Ammon's horn (tissue), 1 donor: ENCODE results near the gene ACAT2.
"Not testable (repeated sequence)": the region's sequence is repeated elsewhere in the genome, so short reads cannot be mapped to it uniquely, and the experiment has no call there.

Source experiments
- DNase-seq: peaks from one replicate; pipeline ENCODE4 v3.0.0-alpha.2; 2016; ENCODE audit warnings: low spot score

Gene ACAT2

DNA sequence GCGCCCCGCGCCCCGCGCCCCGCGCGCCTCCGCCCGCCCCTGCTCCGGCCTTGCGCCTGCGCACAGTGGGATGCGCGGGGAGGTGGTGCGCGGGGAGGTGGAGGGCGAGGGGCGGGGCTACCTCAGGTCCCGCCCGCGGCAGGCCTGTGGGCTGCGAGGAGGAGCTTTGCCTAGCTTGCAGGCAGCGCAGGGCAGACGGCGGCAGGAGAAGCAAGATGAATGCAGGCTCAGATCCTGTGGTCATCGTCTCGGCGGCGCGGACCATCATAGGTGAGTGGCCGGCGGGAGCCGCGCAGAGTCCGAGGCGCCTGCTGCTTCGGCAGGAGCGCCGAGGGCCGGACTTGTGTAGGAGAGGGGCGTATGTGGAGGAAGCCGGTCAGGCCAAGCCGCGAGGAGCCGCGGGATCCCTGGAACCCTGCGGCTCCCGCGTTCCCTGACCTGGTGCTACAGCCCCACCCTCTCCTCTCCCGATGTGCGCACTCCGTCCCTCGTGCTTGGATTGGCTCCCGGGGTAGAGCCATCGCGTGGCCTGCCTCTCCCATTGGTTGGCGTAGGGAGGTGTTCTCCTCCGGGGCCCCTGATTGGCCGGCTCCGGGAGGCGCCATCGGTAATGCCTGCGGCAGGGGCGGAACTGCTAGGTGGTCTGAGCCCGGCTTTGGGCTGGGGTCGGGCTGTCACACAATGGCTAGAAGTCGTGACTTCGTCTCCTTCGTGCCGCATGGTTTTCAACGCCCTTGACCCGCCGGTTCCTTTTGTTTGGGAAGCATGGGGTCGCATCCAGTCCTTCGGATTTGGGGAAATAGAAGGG, at the start of gene ACAT2:
Gene ACAT2 (plus strand): TSS at position 173 of the 808 bp plus-strand sequence. CDS start 43 bp downstream, at position 216.
- DNase-seq, result peak; percentile 99

GRCh38 chr6:159712389-159712788, 49.5 kb upstream of the ACAT2 start:
- DNase-seq, result not testable (repeated sequence)

DNA sequence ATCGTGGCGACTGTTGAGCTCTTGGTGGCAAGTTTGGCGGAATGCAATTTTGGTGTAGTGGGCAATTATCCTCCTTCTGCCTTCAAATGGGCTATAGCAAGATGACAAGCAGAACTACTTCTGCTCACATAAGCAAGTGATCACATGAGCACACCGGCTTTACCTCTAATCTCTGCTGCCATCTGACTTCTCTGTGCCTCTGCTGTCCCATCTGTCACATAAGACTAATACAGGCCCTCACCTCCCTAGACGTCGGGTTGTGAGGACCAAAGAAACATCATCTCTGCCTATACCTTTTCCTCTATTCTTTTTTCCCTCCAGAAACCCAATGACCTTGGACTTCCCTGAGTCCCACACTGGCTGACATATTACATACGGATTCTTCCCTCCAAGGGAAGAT, 47.9 kb upstream of the ACAT2 start:
- no peak for DNase-seq

DNA sequence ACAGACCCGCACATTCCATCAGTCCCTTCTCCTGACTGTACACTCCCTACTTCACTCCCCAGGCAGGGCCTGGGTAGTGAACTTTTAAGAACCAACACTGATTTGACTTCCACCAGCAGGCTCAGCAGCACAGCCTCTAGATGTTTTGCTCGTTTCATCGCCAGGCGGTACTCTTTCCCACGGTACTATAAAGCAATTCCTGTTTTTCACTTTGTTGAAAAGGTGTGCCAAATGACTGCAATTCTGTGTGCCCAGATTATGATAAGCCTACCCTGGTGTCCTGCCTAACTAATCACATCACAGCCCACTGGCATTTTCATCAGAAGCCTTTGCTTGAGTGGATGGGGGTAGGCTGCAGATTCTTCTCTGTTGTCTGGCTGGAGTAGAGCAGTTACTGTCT, 47.4 kb upstream of the ACAT2 start:
- no peak for DNase-seq

DNA sequence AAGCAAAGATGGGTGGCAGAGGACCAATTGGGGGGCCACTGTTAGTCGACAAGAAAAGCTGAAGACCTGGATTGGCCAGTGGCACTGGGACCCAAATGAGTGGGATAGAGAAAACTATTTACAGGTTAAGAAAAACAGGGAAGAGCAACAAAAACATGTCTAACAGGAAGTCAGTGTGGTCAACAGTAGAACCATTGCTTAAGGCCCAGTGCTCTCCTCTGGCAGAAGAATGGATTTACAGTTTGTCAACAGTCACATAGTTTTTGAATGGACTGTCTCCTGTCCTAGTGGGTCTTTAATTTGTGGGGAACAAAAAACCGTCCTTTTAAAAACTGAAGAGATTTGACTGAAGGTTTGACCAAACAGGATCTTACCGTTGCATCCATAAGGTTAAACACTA, 46.7 kb upstream of the ACAT2 start:
- DNase-seq, result no peak

DNA sequence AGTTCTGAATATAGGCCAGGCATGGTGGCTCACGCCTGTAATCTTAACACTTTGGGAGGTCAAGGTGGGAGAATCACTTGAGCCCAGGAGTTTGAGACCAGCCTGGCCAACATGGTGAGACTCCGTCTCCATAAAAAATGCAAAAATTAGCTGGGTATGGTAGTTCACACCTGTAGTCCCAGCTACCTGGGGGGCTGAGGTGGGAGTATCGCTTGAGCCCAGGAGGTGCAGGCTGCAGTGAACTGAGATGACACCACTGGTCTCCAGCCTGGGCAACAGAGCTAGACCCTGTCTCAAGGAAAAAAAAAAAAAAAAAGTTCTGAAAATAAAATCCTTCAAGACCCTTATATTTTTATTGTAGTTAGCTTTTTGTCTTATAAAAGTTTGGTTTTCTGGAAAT, 46.2 kb upstream of the ACAT2 start:
- DNase-seq, result no peak

GRCh38 chr6:159716247-159717096, 45.4 kb upstream of the ACAT2 start:
- DNase-seq, result peak; percentile 83

DNA sequence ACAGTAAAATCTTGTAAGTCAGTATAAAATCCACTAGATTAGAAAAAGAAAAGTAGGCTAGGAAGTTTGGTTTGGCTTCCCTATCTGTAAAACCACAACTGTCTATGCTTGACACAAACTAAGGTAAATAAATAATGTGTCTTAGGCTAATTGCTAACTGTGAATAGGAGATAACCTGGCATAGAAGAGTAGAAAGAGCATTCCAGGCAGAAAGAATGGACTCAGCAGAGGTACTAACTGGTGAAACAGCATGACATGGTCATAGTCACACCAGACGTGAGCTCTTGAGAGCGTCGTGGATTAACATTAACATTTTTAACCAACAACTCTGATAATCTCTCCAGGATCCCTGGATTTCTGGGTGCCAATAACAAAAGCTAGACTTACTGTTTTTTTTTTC, 43.2 kb upstream of the ACAT2 start:
- no peak for DNase-seq

DNA sequence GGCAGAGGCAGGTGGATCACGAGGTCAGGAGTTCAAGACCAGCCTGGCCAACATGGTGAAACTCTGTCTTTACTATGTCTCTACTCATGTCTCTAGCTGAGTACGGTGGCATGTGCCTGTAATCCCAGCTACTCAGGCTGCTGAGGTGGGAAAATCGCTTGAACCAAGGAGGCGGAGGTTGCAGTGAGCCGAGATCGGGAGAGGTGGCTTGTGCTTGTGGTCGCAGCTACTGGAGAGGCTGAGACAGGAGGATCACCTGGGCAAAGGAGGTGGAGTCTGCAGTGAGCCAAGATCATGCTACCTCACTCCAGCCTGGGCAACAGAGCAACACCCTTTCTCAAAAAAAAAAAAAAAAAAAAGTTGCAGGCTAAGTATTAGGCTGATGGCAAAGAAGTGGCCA, 42.6 kb upstream of the ACAT2 start:
- DNase-seq, result no peak

GRCh38 chr6:159720708-159721107, 41.1 kb upstream of the ACAT2 start:
- DNase-seq, result no peak

GRCh38 chr6:159721981-159722380, 39.9 kb upstream of the ACAT2 start:
- not testable (repeated sequence) for DNase-seq

GRCh38 chr6:159722655-159723054, 39.2 kb upstream of the ACAT2 start:
- no peak for DNase-seq

- DNase-seq, result no peak
These were observed 38.6 kb upstream of the ACAT2 start for GRCh38 chr6:159723259-159723658.

DNA sequence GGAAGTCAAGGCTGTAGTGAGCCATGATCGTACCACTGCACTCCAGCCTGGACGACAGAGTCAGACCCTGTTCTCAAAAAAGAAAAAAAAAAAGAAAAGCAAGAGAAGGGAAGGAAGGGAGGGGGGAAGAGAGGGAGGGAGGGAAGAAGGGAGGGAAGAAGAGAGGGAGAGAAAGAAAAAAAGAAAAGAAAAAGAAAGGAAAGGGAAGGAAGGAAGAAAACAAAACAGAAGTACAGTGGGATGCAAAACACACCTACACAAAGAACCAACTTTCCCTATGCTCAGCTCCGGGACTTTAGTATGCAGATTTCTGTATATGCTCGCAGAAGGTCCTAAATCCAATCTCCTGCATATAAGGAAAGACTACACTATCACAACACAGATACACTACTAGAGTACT, 37.1 kb upstream of the ACAT2 start:
- DNase-seq, result no peak

DNA sequence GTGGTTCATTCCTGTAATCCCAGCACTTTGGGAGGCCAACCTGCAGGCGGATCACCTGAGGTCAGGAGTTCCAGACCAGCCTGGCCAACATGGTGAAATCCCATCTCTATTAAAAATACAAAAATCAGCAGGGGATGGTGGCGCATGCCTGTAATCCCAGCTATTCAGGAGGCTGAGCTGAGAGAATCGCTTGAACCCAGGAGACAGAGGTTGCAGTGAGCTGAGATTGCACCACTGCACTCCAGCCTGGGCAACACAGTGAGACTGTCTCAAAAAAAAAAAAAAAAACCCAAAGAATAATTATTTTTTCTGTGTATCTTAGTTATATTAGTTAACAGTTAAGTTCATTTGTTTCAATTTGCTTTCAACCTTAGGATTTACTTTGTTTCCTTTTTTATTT, 36.6 kb upstream of the ACAT2 start:
- not testable (repeated sequence) for DNase-seq

GRCh38 chr6:159726255-159726917, 35.5 kb upstream of the ACAT2 start:
- DNase-seq, result no peak

GRCh38 chr6:159726918-159727716, 34.7 kb upstream of the ACAT2 start, which contains the start of gene WTAP:
TSS of gene WTAP (plus strand) at chr6:159727506. CDS start at chr6:159736266, 8,760 bp downstream.
- DNase-seq, result peak; percentile 94

DNA sequence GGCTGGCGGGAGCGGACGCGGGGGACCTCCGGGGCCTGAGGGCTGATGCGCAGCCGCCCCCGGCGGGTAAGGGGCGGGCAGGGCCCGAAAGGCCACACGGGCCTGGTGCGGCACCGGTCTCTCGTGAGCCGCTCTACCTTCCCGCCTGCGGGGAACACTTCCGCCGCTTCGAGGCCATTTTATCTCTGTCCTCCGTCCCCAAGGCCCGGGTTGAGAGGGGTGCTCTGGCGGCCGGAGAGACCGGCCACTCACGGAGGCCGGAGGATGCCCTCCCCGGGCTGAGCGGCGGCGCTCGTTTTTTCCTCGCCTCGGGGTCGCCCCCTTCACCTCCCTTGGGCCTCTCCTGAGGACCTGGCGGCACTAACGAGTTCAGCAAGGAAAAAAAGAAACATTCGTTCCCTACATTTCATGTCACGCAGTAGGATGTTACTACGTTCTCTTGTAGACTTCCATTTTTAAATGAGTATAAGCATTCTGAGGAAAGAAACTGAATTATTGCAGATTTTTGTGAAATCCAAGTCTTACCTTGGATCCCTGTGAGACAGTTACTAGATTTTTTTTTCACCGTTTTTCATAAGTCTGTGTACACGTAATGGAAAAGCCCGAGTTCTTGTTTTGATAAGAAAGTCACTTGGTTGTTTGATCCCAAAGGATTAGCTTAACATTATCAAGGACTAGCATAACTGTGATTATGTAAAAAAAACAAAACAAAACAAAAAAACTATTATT, 34.0 kb upstream of the ACAT2 start:
- no peak for DNase-seq

- DNase-seq, result no peak
These were observed 33.3 kb upstream of the ACAT2 start for GRCh38 chr6:159728531-159728964.

GRCh38 chr6:159729598-159730331, 32.1 kb upstream of the ACAT2 start:
- peak; percentile 11 for DNase-seq
